GM18870 (cell line): Measurements from ENCODE around the gene SPINT1.

Source experiments
- ATAC-seq: cut with Tn5 transposase; IDR thresholded peaks from one replicate; pipeline ENCODE4 v1.9.1; 2021; ENCODE audit warnings: moderate library complexity; ENCODE audit not compliant: unreplicated experiment

Gene SPINT1

GRCh38 chr15:40829115-40829514 lies 14.7 kb upstream of the SPINT1 start:
- ATAC-seq, result no peak

GRCh38 chr15:40830884-40831283 lies 13.0 kb upstream of the SPINT1 start:
- no peak for ATAC-seq

- no peak for ATAC-seq
These were observed 12.0 kb upstream of the SPINT1 start for GRCh38 chr15:40831861-40832260.

GRCh38 chr15:40832903-40833302 lies 10.9 kb upstream of the SPINT1 start:
- ATAC-seq, result no peak

- no peak for ATAC-seq
These were observed 7.8 kb upstream of the SPINT1 start for GRCh38 chr15:40836020-40836419.

GRCh38 chr15:40838756-40839155 lies 5.1 kb upstream of the SPINT1 start:
- no peak for ATAC-seq

- ATAC-seq, result no peak
These were observed 2.1 kb upstream of the SPINT1 start for GRCh38 chr15:40841741-40842140.

- ATAC-seq, result no peak
These were observed 475 bp upstream of the SPINT1 start for GRCh38 chr15:40843261-40843884.

- ATAC-seq, result no peak
These were observed 815 bp downstream of the SPINT1 start for GRCh38 chr15:40844696-40845030.

- ATAC-seq, result no peak
These were observed 1.2 kb downstream of the SPINT1 start for GRCh38 chr15:40845036-40845435.

GRCh38 chr15:40845511-40846284 lies 1.9 kb downstream of the SPINT1 start:
- ATAC-seq, result no peak

GRCh38 chr15:40846841-40847222 lies 3.0 kb downstream of the SPINT1 start:
- no peak for ATAC-seq

- no peak for ATAC-seq
These were observed 3.5 kb downstream of the SPINT1 start for GRCh38 chr15:40847223-40847961.

GRCh38 chr15:40850576-40851112 lies 6.8 kb downstream of the SPINT1 start:
- no peak for ATAC-seq

- no peak for ATAC-seq
These were observed 8.7 kb downstream of the SPINT1 start for GRCh38 chr15:40852529-40852928.

GRCh38 chr15:40853241-40853890 lies 9.5 kb downstream of the SPINT1 start:
- ATAC-seq, result no peak

- no peak for ATAC-seq
These were observed 10.3 kb downstream of the SPINT1 start for GRCh38 chr15:40854161-40854560.

- no peak for ATAC-seq
These were observed 11.9 kb downstream of the SPINT1 start for GRCh38 chr15:40855706-40856234.

- no peak for ATAC-seq
These were observed 12.9 kb downstream of the SPINT1 start for GRCh38 chr15:40856746-40857145.

- no peak for ATAC-seq
These were observed 13.9 kb downstream of the SPINT1 start for GRCh38 chr15:40857601-40858341.
